Erythroblast (primary cell): ENCODE measurements around the gene HLA-E.
"Not testable (repeated sequence)": the region's sequence is repeated elsewhere in the genome, so short reads cannot be mapped to it uniquely, and the experiment has no call there.

Experiments
- GATA1 ChIP-seq: IDR thresholded peaks from 2 replicates; pipeline ENCODE4 v1.6.1; 2011; ENCODE audit warnings: low read depth, mild to moderate bottlenecking, control low read depth, low read length, moderate library complexity
- POLR2A ChIP-seq: IDR thresholded peaks from 2 replicates; pipeline ENCODE4 v1.6.1; 2011; ENCODE audit warnings: mild to moderate bottlenecking, low read length

- not testable (repeated sequence) for TF ChIP-seq POLR2A, GATA1
Observed at GRCh38 chr6:30521082-30521481, 31.8 kb downstream of the HLA-E start.
